DND-41 (cell line): ENCODE results near the gene MYOM1.

ENCODE experiments used
- EZH2 ChIP-seq: IDR thresholded peaks from 3 replicates; pipeline ENCODE4 v1.6.1; 2012; ENCODE audit warnings: borderline replicate concordance, low read depth, mild to moderate bottlenecking, moderate library complexity, low read length, inconsistent platforms; ENCODE audit not compliant: severe bottlenecking
- TF ChIP-seq, protein P1 (sequence below): IDR thresholded peaks from 2 replicates; pipeline ENCODE4 v1.5.1; 2012; ENCODE audit warnings: borderline replicate concordance, low read length, moderate library complexity, mild to moderate bottlenecking; ENCODE audit not compliant: poor library complexity, severe bottlenecking; ENCODE audit errors: extremely low read depth

DNA sequence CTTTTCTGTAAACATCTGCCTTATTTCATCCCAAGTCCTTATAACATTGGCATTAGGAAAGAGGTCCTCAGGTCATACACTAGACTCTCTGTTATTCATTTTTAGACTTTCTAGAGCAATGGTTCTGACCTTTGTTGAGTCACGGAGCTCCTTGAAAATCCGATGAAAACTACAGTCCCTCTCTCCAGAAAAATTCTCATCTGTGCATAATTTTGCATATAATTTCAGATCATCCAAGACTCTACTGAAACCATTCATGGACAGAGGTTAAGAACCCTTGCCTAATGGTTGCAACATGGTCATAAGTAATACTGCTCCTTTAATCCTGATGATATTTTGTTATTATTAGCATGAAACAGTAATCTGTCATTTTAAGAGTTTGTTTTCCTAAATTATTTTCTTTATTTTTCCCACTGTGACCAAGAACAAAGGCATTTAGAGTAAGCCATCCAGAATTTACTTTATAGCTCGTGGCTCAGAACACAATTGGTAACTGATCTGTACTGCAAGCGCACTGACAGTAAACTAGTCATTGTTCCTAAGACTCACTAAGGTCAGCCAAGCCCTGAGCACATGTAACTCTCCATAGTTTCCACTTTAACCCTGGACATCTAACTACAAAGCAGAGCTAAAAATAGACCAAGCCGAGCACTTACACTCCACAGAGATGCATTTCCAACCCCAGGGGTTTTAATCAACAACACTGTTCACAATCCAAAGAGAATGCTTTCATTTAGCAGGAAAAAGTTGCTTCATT lies 8.4 kb downstream of the MYOM1 start:
- TF ChIP-seq, protein P1, sequence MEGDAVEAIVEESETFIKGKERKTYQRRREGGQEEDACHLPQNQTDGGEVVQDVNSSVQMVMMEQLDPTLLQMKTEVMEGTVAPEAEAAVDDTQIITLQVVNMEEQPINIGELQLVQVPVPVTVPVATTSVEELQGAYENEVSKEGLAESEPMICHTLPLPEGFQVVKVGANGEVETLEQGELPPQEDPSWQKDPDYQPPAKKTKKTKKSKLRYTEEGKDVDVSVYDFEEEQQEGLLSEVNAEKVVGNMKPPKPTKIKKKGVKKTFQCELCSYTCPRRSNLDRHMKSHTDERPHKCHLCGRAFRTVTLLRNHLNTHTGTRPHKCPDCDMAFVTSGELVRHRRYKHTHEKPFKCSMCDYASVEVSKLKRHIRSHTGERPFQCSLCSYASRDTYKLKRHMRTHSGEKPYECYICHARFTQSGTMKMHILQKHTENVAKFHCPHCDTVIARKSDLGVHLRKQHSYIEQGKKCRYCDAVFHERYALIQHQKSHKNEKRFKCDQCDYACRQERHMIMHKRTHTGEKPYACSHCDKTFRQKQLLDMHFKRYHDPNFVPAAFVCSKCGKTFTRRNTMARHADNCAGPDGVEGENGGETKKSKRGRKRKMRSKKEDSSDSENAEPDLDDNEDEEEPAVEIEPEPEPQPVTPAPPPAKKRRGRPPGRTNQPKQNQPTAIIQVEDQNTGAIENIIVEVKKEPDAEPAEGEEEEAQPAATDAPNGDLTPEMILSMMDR: no peak
- no peak for TF ChIP-seq EZH2
